Anterior cingulate cortex (tissue), 58 donors: Measurements from ENCODE around the gene HECW1.
"Not testable (repeated sequence)": the region's sequence is repeated elsewhere in the genome, so short reads cannot be mapped to it uniquely, and the experiment has no call there.

Experiments used
- DNase-seq, 58 donors: peaks; one replicate each; lab custom pipeline; 2025; lab: John Stamatoyannopoulos, UW

HECW1 gene

GRCh38 chr7:43112459-43112940 is at the start of gene HECW1:
Gene HECW1 (plus strand): TSS chr7:43112647. CDS start chr7:43243906, 131,259 bp downstream.
- peak in 42 of 58 donors; percentile 7 to 73 (median 44) for DNase-seq

GRCh38 chr7:43071604-43072003 is 40.8 kb upstream of the HECW1 start:
- no peak for DNase-seq

- no peak for DNase-seq
Observed at GRCh38 chr7:43072530-43072929, 39.9 kb upstream of the HECW1 start.

- DNase-seq = not testable (repeated sequence)
Observed at GRCh38 chr7:43073811-43074210, 38.6 kb upstream of the HECW1 start.

- no peak for DNase-seq
Observed at GRCh38 chr7:43076189-43076605, 36.2 kb upstream of the HECW1 start.

GRCh38 chr7:43076606-43077005 is 35.8 kb upstream of the HECW1 start:
- no peak for DNase-seq

GRCh38 chr7:43077285-43077684 is 35.2 kb upstream of the HECW1 start:
- DNase-seq = no peak

GRCh38 chr7:43077732-43078391 is 34.6 kb upstream of the HECW1 start:
- no peak for DNase-seq

GRCh38 chr7:43078794-43079193 is 33.7 kb upstream of the HECW1 start:
- DNase-seq = no peak

- no peak for DNase-seq
Observed at GRCh38 chr7:43081603-43082002, 30.8 kb upstream of the HECW1 start.

- DNase-seq = no peak
Observed at GRCh38 chr7:43083106-43083505, 29.3 kb upstream of the HECW1 start.

GRCh38 chr7:43085017-43085416 is 27.4 kb upstream of the HECW1 start:
- no peak for DNase-seq

GRCh38 chr7:43085992-43086391 is 26.5 kb upstream of the HECW1 start:
- no peak for DNase-seq

GRCh38 chr7:43092819-43093218 is 19.6 kb upstream of the HECW1 start:
- no peak for DNase-seq

- no peak for DNase-seq
Observed at GRCh38 chr7:43096875-43097274, 15.6 kb upstream of the HECW1 start.

- no peak for DNase-seq
Observed at GRCh38 chr7:43099750-43100149, 12.7 kb upstream of the HECW1 start.

- no peak for DNase-seq
Observed at GRCh38 chr7:43104874-43105520, 7.5 kb upstream of the HECW1 start.

GRCh38 chr7:43105521-43106120 is 6.8 kb upstream of the HECW1 start:
- no peak for DNase-seq

- peak in 37 of 58 donors; percentile 3 to 76 (median 22) for DNase-seq
Observed at GRCh38 chr7:43108255-43109011, 4.0 kb upstream of the HECW1 start.

- DNase-seq = no peak
Observed at GRCh38 chr7:43110791-43111535, 1.5 kb upstream of the HECW1 start.
